Spleen (tissue), 7 donors: ENCODE results near the gene ACADM.

Experiments used
- POLR2A ChIP-seq, 3 donors: fragments of 450-650 bp; IDR thresholded peaks; one replicate each; pipeline ENCODE4 v1.5.1; 2017; ENCODE audit warnings: antibody characterized with exemption in 3 of 3, mild to moderate bottlenecking in 1 of 3
- TF ChIP-seq, protein P1 (sequence below), 11 experiments: fragments of 200-600 bp in 7 of 11; fragments of 450-650 bp in 4 of 11; sonication (generic) in 4 of 11; IDR thresholded peaks in 8 of 11; conservative IDR thresholded peaks in 3 of 11; 1 replicate in 7 of 11; 2 replicates in 4 of 11; pipeline versions ENCODE4 v1.4.0 to v1.8.0; 2016 to 2021; ENCODE audit warnings: antibody characterized with exemption in 11 of 11, inconsistent platforms in 4 of 11, mild to moderate bottlenecking in 1 of 11
- donor health status: DM: no; HTN: no; CAD: no; lungs with moderate emphysema.
- donor health status: DM: no; HTN: no; CAD: no.
- donor health status: DM: no; HTN: no; CAD: no.

DNA sequence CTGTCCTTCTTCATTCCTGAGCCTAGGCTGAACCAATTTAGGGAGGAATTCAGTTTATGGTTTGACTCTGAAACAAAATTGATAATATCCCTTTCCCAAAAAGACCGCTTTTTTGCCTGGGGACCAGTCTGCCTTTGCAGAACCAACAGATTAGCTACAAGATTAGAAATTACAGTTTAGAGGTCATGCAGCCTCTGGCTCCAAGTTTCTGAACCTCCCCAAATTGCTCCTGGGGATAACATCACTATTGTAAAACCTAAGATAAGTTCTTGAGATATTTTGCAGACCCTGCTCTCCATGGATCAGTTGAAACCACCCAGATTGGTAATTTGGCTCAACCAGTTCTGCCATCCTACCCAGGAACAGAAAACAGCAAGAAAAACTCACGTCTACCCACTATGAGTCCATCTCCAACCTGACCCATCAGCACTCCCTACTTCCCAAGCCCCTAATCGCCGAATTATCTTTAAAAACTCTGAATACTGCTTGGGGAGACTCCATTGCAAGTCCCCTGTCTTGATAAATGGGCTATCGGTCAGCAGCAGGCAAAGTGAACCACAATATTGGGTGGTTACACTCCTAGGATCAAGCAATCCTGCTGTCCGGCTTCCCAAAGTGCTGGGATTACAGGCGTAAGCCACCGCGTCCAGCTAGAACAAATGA, 60.9 kb downstream of the ACADM start:
- TF ChIP-seq, protein P1, sequence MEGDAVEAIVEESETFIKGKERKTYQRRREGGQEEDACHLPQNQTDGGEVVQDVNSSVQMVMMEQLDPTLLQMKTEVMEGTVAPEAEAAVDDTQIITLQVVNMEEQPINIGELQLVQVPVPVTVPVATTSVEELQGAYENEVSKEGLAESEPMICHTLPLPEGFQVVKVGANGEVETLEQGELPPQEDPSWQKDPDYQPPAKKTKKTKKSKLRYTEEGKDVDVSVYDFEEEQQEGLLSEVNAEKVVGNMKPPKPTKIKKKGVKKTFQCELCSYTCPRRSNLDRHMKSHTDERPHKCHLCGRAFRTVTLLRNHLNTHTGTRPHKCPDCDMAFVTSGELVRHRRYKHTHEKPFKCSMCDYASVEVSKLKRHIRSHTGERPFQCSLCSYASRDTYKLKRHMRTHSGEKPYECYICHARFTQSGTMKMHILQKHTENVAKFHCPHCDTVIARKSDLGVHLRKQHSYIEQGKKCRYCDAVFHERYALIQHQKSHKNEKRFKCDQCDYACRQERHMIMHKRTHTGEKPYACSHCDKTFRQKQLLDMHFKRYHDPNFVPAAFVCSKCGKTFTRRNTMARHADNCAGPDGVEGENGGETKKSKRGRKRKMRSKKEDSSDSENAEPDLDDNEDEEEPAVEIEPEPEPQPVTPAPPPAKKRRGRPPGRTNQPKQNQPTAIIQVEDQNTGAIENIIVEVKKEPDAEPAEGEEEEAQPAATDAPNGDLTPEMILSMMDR (IDR thresholded peaks at IDR 0.05 in 8 of 11, conservative IDR thresholded peaks at IDR 0.05 in 3 of 11) = no peak
- TF ChIP-seq POLR2A (IDR thresholded peaks at IDR 0.05) = no peak
